KMS-11 (cell line): Measurements from ENCODE around the gene LRRC59.
"Not testable (repeated sequence)": the region's sequence is repeated elsewhere in the genome, so short reads cannot be mapped to it uniquely, and the experiment has no call there.

ENCODE experiments used
- H2AFZ ChIP-seq: fragments of 200-600 bp; sonication (generic); 2 replicates; pipeline ENCODE4 v1.6.1; 2016; ENCODE audit warnings: antibody characterized with exemption, mixed run types, low read depth
- H3K27ac ChIP-seq: fragments of 200-600 bp; sonication (generic); 2 replicates; pipeline ENCODE4 v1.6.1; 2016; ENCODE audit warnings: mild to moderate bottlenecking, mixed run types
- H3K27me3 ChIP-seq: fragments of 200-600 bp; sonication (generic); 2 replicates; pipeline ENCODE4 v1.6.1; 2017; ENCODE audit warnings: mild to moderate bottlenecking, low read depth, mixed run types, moderate library complexity; ENCODE audit not compliant: insufficient read depth
- H3K36me3 ChIP-seq: fragments of 200-600 bp; sonication (generic); 2 replicates; pipeline ENCODE4 v1.6.1; 2017; ENCODE audit warnings: mild to moderate bottlenecking, mixed run types; ENCODE audit not compliant: insufficient read depth
- H3K4me1 ChIP-seq: fragments of 200-600 bp; sonication (generic); 2 replicates; pipeline ENCODE4 v1.6.1; 2016; ENCODE audit warnings: mild to moderate bottlenecking, low read depth, mixed run types; ENCODE audit not compliant: poor library complexity, severe bottlenecking
- H3K4me2 ChIP-seq: fragments of 200-600 bp; sonication (generic); 2 replicates; pipeline ENCODE4 v1.7.0; 2016; ENCODE audit warnings: mild to moderate bottlenecking, mixed run types
- H3K4me3 ChIP-seq: fragments of 200-600 bp; sonication (generic); IDR thresholded peaks from 2 replicates; pipeline ENCODE4 v1.6.1; 2017; ENCODE audit warnings: low read depth, low read length, mixed read lengths; ENCODE audit not compliant: insufficient read depth
- H3K79me2 ChIP-seq: fragments of 200-600 bp; sonication (generic); 2 replicates; pipeline ENCODE4 v1.6.1; 2016; ENCODE audit warnings: low read depth, mixed run types; ENCODE audit not compliant: insufficient read depth
- H3K9ac ChIP-seq: fragments of 200-600 bp; sonication (generic); 2 replicates; pipeline ENCODE4 v1.6.1; 2016; ENCODE audit warnings: mild to moderate bottlenecking, mixed run types
- H4K20me1 ChIP-seq: fragments of 200-600 bp; sonication (generic); 2 replicates; pipeline ENCODE4 v1.6.1; 2016; ENCODE audit warnings: mild to moderate bottlenecking, mixed run types; ENCODE audit not compliant: insufficient read depth
- CTCF ChIP-seq: fragments of 200-600 bp; sonication (generic); conservative IDR thresholded peaks from 2 replicates; pipeline ENCODE4 v1.6.1; 2017; ENCODE audit warnings: low read depth, mild to moderate bottlenecking, antibody characterized with exemption, low read length, moderate library complexity, mixed read lengths

Gene LRRC59

GRCh38 chr17:50338645-50339044, 58.7 kb downstream of the LRRC59 start:
- Histone ChIP-seq H3K27me3 (no peaks in the 10 kb centered on the region), H3K36me3 (no peaks in the 10 kb centered on the region), H4K20me1 (no peaks in the 10 kb centered on the region), H3K4me2 (no peak overlapping the region), H2AFZ (no peak overlapping the region), H3K4me3 (no peak overlapping the region), H3K9ac (no peak overlapping the region), H3K4me1 (no peaks in the 10 kb centered on the region), H3K79me2 (no peaks in the 10 kb centered on the region), H3K27ac (no peak overlapping the region)
- no peak for TF ChIP-seq CTCF

GRCh38 chr17:50337956-50338355, 59.4 kb downstream of the LRRC59 start:
- Histone ChIP-seq H3K27me3 (no peaks in the 10 kb centered on the region), H3K79me2 (no peaks in the 10 kb centered on the region), H3K27ac (no peak overlapping the region), H3K36me3 (no peaks in the 10 kb centered on the region), H3K4me1 (no peaks in the 10 kb centered on the region), H2AFZ (no peak overlapping the region), H3K9ac (no peak overlapping the region), H3K4me3 (no peak overlapping the region), H4K20me1 (no peaks in the 10 kb centered on the region), H3K4me2 (no peak overlapping the region)
- TF ChIP-seq CTCF = no peak

GRCh38 chr17:50333291-50334057, 63.8 kb downstream of the LRRC59 start:
- H2AFZ ChIP-seq, H3K27ac ChIP-seq, H3K36me3 ChIP-seq, H3K4me3 ChIP-seq, H3K27me3 ChIP-seq, H3K9ac ChIP-seq, H3K4me2 ChIP-seq, H4K20me1 ChIP-seq, H3K79me2 ChIP-seq, H3K4me1 ChIP-seq: not testable (repeated sequence)

GRCh38 chr17:50332196-50332595, 65.1 kb downstream of the LRRC59 start:
- Histone ChIP-seq H2AFZ (no peak overlapping the region), H3K9ac (no peak overlapping the region), H3K36me3 (no peaks in the 10 kb centered on the region), H3K27ac (no peak overlapping the region), H3K4me1 (no peaks in the 10 kb centered on the region), H3K4me2 (no peak overlapping the region), H3K79me2 (no peaks in the 10 kb centered on the region), H3K27me3 (no peaks in the 10 kb centered on the region), H4K20me1 (no peaks in the 10 kb centered on the region), H3K4me3 (no peak overlapping the region)
- TF ChIP-seq CTCF = no peak
